ENCODE data around the gene SORL1-AS1.

The SORL1-AS1 gene

GRCh38 chr11:121476379-121477032, 23.7 kb upstream of the SORL1-AS1 start:
- no peak overlapping the region for H3K4me3 ChIP-seq (ENCODE audit: low read depth, low read length)
- no peak for TF ChIP-seq CTCF (IDR thresholded peaks at IDR 0.05; ENCODE audit: borderline replicate concordance, insufficient read depth, low read depth, low read length)

GRCh38 chr11:121474680-121475079, 21.9 kb upstream of the SORL1-AS1 start:
- no peak for TF ChIP-seq CTCF (IDR thresholded peaks at IDR 0.05; ENCODE audit: borderline replicate concordance, insufficient read depth, low read depth, low read length)
- H3K4me3 ChIP-seq (ENCODE audit: low read depth, low read length), result no peak overlapping the region

- TF ChIP-seq CTCF (IDR thresholded peaks at IDR 0.05; ENCODE audit: borderline replicate concordance, insufficient read depth, low read depth, low read length), result no peak
Observed at GRCh38 chr11:121473064-121473777, 20.5 kb upstream of the SORL1-AS1 start.

GRCh38 chr11:121472312-121472711, 19.5 kb upstream of the SORL1-AS1 start:
- H3K4me3 ChIP-seq (ENCODE audit: low read depth, low read length), result no peak overlapping the region
- no peak for TF ChIP-seq CTCF (IDR thresholded peaks at IDR 0.05; ENCODE audit: borderline replicate concordance, insufficient read depth, low read depth, low read length)

More at GRCh38 chr11:121473064-121473777, 20.5 kb upstream of the SORL1-AS1 start:
- H3K4me3 ChIP-seq (ENCODE audit: low read depth, low read length), result no peak overlapping the region

GRCh38 chr11:121471167-121471566, 18.4 kb upstream of the SORL1-AS1 start:
- TF ChIP-seq CTCF (IDR thresholded peaks at IDR 0.05; ENCODE audit: borderline replicate concordance, insufficient read depth, low read depth, low read length), result no peak
- no peak overlapping the region for H3K4me3 ChIP-seq (ENCODE audit: low read depth, low read length)

- H3K4me3 ChIP-seq (ENCODE audit: low read depth, low read length), result no peak overlapping the region
- no peak for TF ChIP-seq CTCF (IDR thresholded peaks at IDR 0.05; ENCODE audit: borderline replicate concordance, insufficient read depth, low read depth, low read length)
Observed at GRCh38 chr11:121469910-121470309, 17.1 kb upstream of the SORL1-AS1 start.

- no peak overlapping the region for H3K4me3 ChIP-seq (ENCODE audit: low read depth, low read length)
- TF ChIP-seq CTCF (IDR thresholded peaks at IDR 0.05; ENCODE audit: borderline replicate concordance, insufficient read depth, low read depth, low read length), result no peak
Observed at GRCh38 chr11:121467965-121468364, 15.2 kb upstream of the SORL1-AS1 start.
